Lower leg skin (tissue), 3 donors: ENCODE data around the gene MIDN.

ENCODE experiments used
- POLR2A ChIP-seq, 2 donors: fragments of 450-650 bp; IDR thresholded peaks; one replicate each; pipeline ENCODE4 v1.6.1; 2016 to 2017; ENCODE audit warnings: antibody characterized with exemption in 2 of 2, mild to moderate bottlenecking in 1 of 2, moderate library complexity in 1 of 2
- TF ChIP-seq, protein P1 (sequence below), 3 donors: fragments of 450-650 bp; IDR thresholded peaks; one replicate each; pipeline ENCODE4 v1.5.1; 2016; ENCODE audit warnings: antibody characterized with exemption in 3 of 3, mild to moderate bottlenecking in 3 of 3, moderate library complexity in 2 of 3

DNA sequence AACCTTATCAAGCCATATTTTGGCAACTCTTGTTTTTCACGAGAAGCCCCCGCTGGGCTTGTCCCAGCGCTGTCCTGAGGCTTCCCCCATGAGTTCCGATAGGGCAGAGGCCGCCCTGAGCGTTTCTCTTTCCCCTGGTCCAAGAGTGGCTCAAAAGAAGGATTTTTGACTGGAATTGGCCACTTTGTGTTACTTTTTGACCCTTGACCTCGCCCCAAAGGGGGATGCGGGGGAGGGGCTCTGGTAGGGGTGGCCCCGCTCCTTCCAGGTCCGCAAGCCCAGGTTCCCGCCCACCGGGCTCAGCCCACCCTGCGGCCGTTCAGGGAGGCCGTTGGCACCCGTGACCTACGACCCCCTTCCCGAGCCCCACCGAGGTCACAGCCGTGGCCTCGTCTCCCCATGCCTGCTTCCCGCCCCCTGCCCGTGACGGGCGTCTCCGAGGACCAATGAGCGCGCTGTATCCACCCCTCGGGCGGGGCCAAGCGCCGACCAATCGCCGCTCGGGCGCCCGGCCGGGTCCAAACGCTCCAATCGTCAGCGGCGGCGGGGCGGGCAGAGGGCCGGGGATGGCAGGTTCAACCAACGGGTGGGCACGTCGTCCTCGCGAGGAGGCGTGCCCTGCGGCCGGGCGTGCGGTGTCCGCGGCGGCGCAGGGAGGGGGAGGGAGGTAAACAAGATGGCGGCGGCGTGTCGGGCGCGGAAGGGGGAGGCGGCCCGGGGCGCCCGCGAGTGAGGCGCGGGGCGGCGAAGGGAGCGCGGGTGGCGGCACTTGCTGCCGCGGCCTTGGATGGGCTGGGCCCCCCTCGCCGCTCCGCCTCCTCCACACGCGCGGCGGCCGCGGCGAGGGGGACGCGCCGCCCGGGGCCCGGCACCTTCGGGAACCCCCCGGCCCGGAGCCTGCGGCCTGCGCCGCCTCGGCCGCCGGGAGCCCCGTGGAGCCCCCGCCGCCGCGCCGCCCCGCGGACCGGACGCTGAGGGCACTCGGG lies 43.0 kb upstream of the MIDN start, which contains the start of gene STK11:
- TF ChIP-seq, protein P1, sequence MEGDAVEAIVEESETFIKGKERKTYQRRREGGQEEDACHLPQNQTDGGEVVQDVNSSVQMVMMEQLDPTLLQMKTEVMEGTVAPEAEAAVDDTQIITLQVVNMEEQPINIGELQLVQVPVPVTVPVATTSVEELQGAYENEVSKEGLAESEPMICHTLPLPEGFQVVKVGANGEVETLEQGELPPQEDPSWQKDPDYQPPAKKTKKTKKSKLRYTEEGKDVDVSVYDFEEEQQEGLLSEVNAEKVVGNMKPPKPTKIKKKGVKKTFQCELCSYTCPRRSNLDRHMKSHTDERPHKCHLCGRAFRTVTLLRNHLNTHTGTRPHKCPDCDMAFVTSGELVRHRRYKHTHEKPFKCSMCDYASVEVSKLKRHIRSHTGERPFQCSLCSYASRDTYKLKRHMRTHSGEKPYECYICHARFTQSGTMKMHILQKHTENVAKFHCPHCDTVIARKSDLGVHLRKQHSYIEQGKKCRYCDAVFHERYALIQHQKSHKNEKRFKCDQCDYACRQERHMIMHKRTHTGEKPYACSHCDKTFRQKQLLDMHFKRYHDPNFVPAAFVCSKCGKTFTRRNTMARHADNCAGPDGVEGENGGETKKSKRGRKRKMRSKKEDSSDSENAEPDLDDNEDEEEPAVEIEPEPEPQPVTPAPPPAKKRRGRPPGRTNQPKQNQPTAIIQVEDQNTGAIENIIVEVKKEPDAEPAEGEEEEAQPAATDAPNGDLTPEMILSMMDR (IDR thresholded peaks at IDR 0.05) = no peak
- no peak for TF ChIP-seq POLR2A (IDR thresholded peaks at IDR 0.05)
